Measurements from ENCODE around the gene RPS28. TPM values are rescaled to one million over a fixed set of nuclear protein-coding genes. Genes with fewer than 3 reads are reported as not detected.

Gene RPS28
- total RNA-seq, 1 experiment from 2014 or later: 2,594 TPM

- CTCF ChIA-PET: no interaction called here
- ATAC-seq (no peak), DNase-seq (no peak)
- peaks cover 22% of the 10 kb centered on the region for H4K20me1 ChIP-seq (ENCODE audit: low read length)
- POLR2A ChIA-PET (ENCODE audit: unreplicated experiment): interaction anchor here (0.5 kb wide), 1 partner anchor 349 kb away, joined by 3 read pairs; no protein-coding TSS in a partner anchor
- H3K4me1 ChIP-seq (ENCODE audit: insufficient read depth, low read length): peaks cover 19% of the 10 kb centered on the region
- intact Hi-C loops (cut with micrococcal nuclease): no loop called here
- BruUV-seq (replicated peaks): no TSS peak
- no peak overlapping the region for H2AFZ ChIP-seq (ENCODE audit: low read length)
- H3K27me3 ChIP-seq (ENCODE audit: low read length): no peaks in the 10 kb centered on the region
- TF ChIP-seq EZH2 (IDR thresholded peaks at IDR 0.05; ENCODE audit: low read length, unreplicated experiment): no peak
- TF ChIP-seq EZH2phosphoT487 (IDR thresholded peaks at IDR 0.05; ENCODE audit: borderline replicate concordance, low read length): no peak
- TF ChIP-seq CTCF (conservative IDR thresholded peaks at IDR 0.05; ENCODE audit: low read depth, low read length): no peak
- peak overlapping the region; percentile 94 for H3K4me2 ChIP-seq (ENCODE audit: low read length)
- peaks cover 21% of the 10 kb centered on the region for H3K36me3 ChIP-seq (ENCODE audit: low read depth, low read length)
- H3K79me2 ChIP-seq (ENCODE audit: low read length): peaks cover 43% of the 10 kb centered on the region
- peak overlapping the region; percentile 99 for H3K4me3 ChIP-seq (ENCODE audit: low read length)
- H3K9ac ChIP-seq (ENCODE audit: low read length): peak overlapping the region; percentile 99
- no peak overlapping the region for H3K27ac ChIP-seq (ENCODE audit: low read length)
- no peaks in the 10 kb centered on the region for H3K9me2 ChIP-seq (replicated peaks; ENCODE audit: low read length)
- H3F3A ChIP-seq (ENCODE audit: low read length, unreplicated experiment): no peaks in the 10 kb centered on the region
- H3K9me3 ChIP-seq (ENCODE audit: low read length): no peaks in the 10 kb centered on the region
These were observed 1.3 kb upstream of the RPS28 start for GRCh38 chr19:8319807-8320520.

- peaks cover 19% of the 10 kb centered on the region for H3K4me1 ChIP-seq (ENCODE audit: insufficient read depth, low read length)
- H3K27me3 ChIP-seq (ENCODE audit: low read length): no peaks in the 10 kb centered on the region
- no peak for TF ChIP-seq CTCF (conservative IDR thresholded peaks at IDR 0.05; ENCODE audit: low read depth, low read length)
- no peak for TF ChIP-seq EZH2phosphoT487 (IDR thresholded peaks at IDR 0.05; ENCODE audit: borderline replicate concordance, low read length)
- TF ChIP-seq EZH2 (IDR thresholded peaks at IDR 0.05; ENCODE audit: low read length, unreplicated experiment): no peak
- DNase-seq: no peak
- H3K9ac ChIP-seq (ENCODE audit: low read length): peak overlapping the region; percentile 99
- intact Hi-C loops (cut with micrococcal nuclease): no loop called here
- peak overlapping the region; percentile 94 for H3K4me2 ChIP-seq (ENCODE audit: low read length)
- CTCF ChIA-PET: no interaction called here
- peak overlapping the region; percentile 79 for H2AFZ ChIP-seq (ENCODE audit: low read length)
- peaks cover 21% of the 10 kb centered on the region for H3K36me3 ChIP-seq (ENCODE audit: low read depth, low read length)
- POLR2A ChIA-PET (ENCODE audit: unreplicated experiment): interaction anchor here (0.5 kb wide), 1 partner anchor 348 kb away, joined by 3 read pairs; no protein-coding TSS in a partner anchor
- no peaks in the 10 kb centered on the region for H3K9me3 ChIP-seq (ENCODE audit: low read length)
- peaks cover 43% of the 10 kb centered on the region for H3K79me2 ChIP-seq (ENCODE audit: low read length)
- H4K20me1 ChIP-seq (ENCODE audit: low read length): peaks cover 22% of the 10 kb centered on the region
- peak; percentile 11 for ATAC-seq
- peak overlapping the region; percentile 99 for H3K4me3 ChIP-seq (ENCODE audit: low read length)
- peak overlapping the region; percentile 63 for H3K27ac ChIP-seq (ENCODE audit: low read length)
- H3K9me2 ChIP-seq (replicated peaks; ENCODE audit: low read length): no peaks in the 10 kb centered on the region
- BruUV-seq (replicated peaks): TSS peak; percentile 72
- no peaks in the 10 kb centered on the region for H3F3A ChIP-seq (ENCODE audit: low read length, unreplicated experiment)
These were observed 681 bp upstream of the RPS28 start for GRCh38 chr19:8320564-8321066.

All from PC-3 (cell line).